H1 (cell line): ENCODE measurements around the gene FAM53C. TPM values are rescaled to one million over a fixed set of nuclear protein-coding genes. Genes with fewer than 3 reads are reported as not detected.

ENCODE experiments used
- ATF3 ChIP-seq: IDR thresholded peaks from 2 replicates; pipeline ENCODE4 v1.6.1; 2011; ENCODE audit warnings: low read depth, mild to moderate bottlenecking, low read length; ENCODE audit not compliant: insufficient read depth
- CHD7 ChIP-seq: fragments of 300-600 bp; sonication (generic); IDR thresholded peaks from 2 replicates; pipeline ENCODE4 v1.7.1; 2012; ENCODE audit warnings: low read length, moderate library complexity, mild to moderate bottlenecking, inconsistent platforms; ENCODE audit not compliant: insufficient replicate concordance
- EGR1 ChIP-seq: IDR thresholded peaks from 2 replicates; pipeline ENCODE4 v1.6.1; 2011; ENCODE audit warnings: low read depth, low read length, borderline replicate concordance
- KDM5A ChIP-seq: fragments of 200-600 bp; IDR thresholded peaks from 2 replicates; pipeline ENCODE4 v1.7.1; 2012; ENCODE audit warnings: mild to moderate bottlenecking, low read length, inconsistent platforms, mixed read lengths
- TBP ChIP-seq: IDR thresholded peaks from 2 replicates; pipeline ENCODE4 v1.6.1; 2011; ENCODE audit warnings: low read depth, low read length, improper control_type of control experiment
- polyA plus RNA-seq, 7 experiments: library from polyadenylated mRNA; depleted of rRNA in 3 of 7; stranded (reverse) in 5 of 7; unstranded in 2 of 7; fragments of >200 nt in 5 of 7; fragments of 200-250 nt in 2 of 7; gene quantifications; 1 replicate in 5 of 7; 2 replicates in 1 of 7; 4 replicates in 1 of 7; pipeline versions ENCODE4 v1.2.1 to v1.2.3, GENCODE V29; 2011 to 2013; ENCODE audit warnings: missing spikeins in 2 of 7, mixed read lengths in 2 of 7
- total RNA-seq: library from RNA; stranded (reverse); fragmentation: NEBNext Ultra II Directional; extraction: Animal tissue kit (Norgen Biotek cat#: 25700); gene quantifications from 2 replicates; pipeline ENCODE4 v1.2.1, GENCODE V29; 2021
- TF ChIP-seq, protein P1 (sequence below), 3 experiments: IDR thresholded peaks; 1 replicate in 2 of 3; 2 replicates in 1 of 3; pipeline versions ENCODE4 v1.5.1 to v1.6.1; 2011; ENCODE audit warnings: low read length in 3 of 3, mild to moderate bottlenecking in 3 of 3, inconsistent platforms in 2 of 3, low read depth in 1 of 3, moderate library complexity in 1 of 3; ENCODE audit not compliant: insufficient read depth in 1 of 3; ENCODE audit errors: control extremely low read depth in 1 of 3

Gene FAM53C
- total and polyA plus RNA-seq, 2 of the 8 experiments (the other 6 are each of a cell fraction or from before 2014, with no cell fraction given), result 57.6 to 75.3 TPM

DNA sequence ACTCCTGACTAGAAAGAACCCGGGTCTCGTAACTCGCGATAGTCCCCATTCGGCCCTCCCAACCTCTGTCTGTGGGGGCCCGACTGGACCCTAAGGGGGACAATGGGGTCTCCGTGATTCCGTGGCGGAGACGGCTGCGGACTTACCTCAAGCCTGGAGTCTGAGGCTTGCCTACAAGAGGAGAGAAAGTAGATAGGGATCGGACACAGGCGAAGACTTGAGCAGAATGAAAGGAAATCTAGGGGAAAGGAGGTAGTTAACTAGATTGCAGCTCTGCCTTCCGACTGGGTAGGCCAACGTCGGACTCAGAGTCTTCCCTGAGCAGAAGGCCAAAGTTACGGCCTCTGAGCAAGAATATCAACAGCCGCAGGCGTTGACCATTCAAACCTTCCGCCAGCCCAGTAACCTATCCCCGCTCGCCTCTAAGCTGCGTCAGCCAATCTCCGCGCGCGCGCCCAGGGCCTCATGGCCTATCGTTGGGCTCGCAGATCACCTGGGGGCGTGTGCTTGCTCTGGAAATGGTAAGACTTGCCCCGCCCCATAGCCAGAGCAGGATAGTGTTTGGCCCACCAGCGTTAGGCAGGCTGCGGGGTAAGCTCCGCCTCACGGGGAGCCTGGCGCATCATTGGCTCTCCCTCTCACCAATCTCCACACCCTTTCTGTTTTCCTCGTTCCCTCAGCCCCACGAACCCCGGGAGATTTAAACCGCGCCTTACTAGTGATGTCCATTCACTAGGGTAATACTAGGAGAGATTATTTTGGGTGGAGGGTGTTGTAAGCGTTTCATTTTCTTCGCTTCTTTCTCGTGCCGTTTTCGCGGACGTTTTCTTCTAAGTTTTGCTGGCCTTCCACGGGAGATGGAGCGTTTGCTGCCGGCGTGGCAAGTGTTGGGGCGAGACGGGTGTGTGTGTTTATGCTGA is 6.4 kb upstream of the FAM53C start, which contains the start of gene CDC25C (continued):
- TF ChIP-seq CHD7, result no peak
- TF ChIP-seq, protein P1, sequence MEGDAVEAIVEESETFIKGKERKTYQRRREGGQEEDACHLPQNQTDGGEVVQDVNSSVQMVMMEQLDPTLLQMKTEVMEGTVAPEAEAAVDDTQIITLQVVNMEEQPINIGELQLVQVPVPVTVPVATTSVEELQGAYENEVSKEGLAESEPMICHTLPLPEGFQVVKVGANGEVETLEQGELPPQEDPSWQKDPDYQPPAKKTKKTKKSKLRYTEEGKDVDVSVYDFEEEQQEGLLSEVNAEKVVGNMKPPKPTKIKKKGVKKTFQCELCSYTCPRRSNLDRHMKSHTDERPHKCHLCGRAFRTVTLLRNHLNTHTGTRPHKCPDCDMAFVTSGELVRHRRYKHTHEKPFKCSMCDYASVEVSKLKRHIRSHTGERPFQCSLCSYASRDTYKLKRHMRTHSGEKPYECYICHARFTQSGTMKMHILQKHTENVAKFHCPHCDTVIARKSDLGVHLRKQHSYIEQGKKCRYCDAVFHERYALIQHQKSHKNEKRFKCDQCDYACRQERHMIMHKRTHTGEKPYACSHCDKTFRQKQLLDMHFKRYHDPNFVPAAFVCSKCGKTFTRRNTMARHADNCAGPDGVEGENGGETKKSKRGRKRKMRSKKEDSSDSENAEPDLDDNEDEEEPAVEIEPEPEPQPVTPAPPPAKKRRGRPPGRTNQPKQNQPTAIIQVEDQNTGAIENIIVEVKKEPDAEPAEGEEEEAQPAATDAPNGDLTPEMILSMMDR (IDR thresholded peaks at IDR 0.05; ENCODE audit: control extremely low read depth in 1 of 3, insufficient read depth in 1 of 3, low read depth in 1 of 3, low read length in 3 of 3), result no peak
- no peak for TF ChIP-seq ATF3
- peak; percentile 66 for TF ChIP-seq KDM5A
- peak; percentile 93 for TF ChIP-seq TBP
- TF ChIP-seq EGR1, result no peak
